Measurements from ENCODE around the gene MESP1. TPM values are rescaled to one million over a fixed set of nuclear protein-coding genes. Genes with fewer than 3 reads are reported as not detected.
"Not testable (repeated sequence)": the region's sequence is repeated elsewhere in the genome, so short reads cannot be mapped to it uniquely, and the experiment has no call there.

MESP1 gene
- polyA plus RNA-seq, 1 experiment: 0.49 TPM

DNA sequence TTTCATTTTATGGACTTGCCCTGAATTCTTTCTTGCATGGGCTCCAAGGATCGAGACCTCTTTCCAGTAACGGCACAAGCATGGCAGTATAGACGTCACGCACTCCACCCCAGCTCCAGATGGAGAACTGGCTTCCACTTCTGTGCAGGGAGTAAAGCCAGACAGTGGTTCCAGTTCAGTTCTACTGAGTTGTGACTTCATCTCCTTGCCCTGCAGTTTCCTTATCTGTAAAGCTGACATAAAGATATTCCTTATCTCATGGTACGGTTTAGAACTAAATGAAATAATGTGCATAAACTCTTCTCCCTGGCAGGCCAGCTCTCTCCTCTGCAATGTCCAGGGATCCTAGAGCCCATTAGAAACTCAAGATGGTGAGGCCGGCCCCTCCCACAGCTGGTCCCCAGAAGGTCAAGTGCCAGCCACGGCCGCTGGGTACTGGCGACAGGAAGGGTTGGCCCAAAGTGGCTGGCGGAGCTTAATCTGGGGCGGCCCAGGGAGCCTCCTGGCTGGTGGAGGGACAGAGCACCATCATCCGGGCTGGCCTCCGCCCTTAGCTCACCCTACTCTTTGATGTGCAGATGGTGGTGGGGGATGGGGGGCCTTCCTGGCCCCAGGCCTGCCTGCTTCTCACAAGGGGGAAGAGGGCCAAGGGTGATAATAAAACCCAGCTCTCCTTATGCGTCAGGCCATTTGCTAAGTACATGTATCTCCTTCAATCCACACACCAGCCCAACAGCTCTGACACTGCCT lies 32.2 kb upstream of the MESP1 start:
- TF ChIP-seq, protein P1, sequence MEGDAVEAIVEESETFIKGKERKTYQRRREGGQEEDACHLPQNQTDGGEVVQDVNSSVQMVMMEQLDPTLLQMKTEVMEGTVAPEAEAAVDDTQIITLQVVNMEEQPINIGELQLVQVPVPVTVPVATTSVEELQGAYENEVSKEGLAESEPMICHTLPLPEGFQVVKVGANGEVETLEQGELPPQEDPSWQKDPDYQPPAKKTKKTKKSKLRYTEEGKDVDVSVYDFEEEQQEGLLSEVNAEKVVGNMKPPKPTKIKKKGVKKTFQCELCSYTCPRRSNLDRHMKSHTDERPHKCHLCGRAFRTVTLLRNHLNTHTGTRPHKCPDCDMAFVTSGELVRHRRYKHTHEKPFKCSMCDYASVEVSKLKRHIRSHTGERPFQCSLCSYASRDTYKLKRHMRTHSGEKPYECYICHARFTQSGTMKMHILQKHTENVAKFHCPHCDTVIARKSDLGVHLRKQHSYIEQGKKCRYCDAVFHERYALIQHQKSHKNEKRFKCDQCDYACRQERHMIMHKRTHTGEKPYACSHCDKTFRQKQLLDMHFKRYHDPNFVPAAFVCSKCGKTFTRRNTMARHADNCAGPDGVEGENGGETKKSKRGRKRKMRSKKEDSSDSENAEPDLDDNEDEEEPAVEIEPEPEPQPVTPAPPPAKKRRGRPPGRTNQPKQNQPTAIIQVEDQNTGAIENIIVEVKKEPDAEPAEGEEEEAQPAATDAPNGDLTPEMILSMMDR (IDR thresholded peaks at IDR 0.05; ENCODE audit: insufficient read depth, low read depth, low read length): no peak
- ChIA-PET POLR2A (no interaction called here), CTCF (interaction anchor here (0.6 to 2.8 kb wide), 9 partner anchors 10 to 105 kb away, joined by 3 to 11 read pairs (median 4); no protein-coding TSS in a partner anchor)
- Histone ChIP-seq H3K4me3 (ENCODE audit: low read depth, low read length) (no peak overlapping the region), H3K36me3 (ENCODE audit: control insufficient read depth, insufficient read depth, low read length) (peaks cover 5% of the 10 kb centered on the region), H3K27me3 (ENCODE audit: control insufficient read depth, insufficient read depth, low read length) (no peaks in the 10 kb centered on the region)
- no peak for DNase-seq (ENCODE audit: low read depth)

DNA sequence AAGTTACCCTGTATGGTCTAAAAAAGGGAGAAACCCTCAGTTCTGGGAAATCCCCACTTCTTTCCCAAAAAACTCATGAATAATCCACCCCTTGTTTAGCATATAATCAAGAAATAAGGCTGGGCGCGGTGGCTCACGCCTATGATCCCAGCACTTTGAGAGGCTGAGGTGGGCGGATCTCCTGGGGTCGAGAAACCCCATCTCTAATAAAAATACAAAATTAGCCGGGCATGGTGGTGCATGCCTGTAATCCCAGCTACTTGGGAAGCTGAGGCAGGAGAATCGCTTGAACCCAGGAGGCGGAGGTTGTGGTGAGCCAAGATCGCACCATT lies 31.5 kb upstream of the MESP1 start:
- CTCF ChIA-PET: interaction anchor here (0.6 to 2.8 kb wide), 5 partner anchors 12 to 106 kb away, joined by 3 to 11 read pairs (median 6); no protein-coding TSS in a partner anchor
- DNase-seq (ENCODE audit: low read depth); H3K36me3 ChIP-seq (ENCODE audit: control insufficient read depth, insufficient read depth, low read length); H3K27me3 ChIP-seq (ENCODE audit: control insufficient read depth, insufficient read depth, low read length); POLR2A ChIA-PET; H3K4me3 ChIP-seq (ENCODE audit: low read depth, low read length): not testable (repeated sequence)

DNA sequence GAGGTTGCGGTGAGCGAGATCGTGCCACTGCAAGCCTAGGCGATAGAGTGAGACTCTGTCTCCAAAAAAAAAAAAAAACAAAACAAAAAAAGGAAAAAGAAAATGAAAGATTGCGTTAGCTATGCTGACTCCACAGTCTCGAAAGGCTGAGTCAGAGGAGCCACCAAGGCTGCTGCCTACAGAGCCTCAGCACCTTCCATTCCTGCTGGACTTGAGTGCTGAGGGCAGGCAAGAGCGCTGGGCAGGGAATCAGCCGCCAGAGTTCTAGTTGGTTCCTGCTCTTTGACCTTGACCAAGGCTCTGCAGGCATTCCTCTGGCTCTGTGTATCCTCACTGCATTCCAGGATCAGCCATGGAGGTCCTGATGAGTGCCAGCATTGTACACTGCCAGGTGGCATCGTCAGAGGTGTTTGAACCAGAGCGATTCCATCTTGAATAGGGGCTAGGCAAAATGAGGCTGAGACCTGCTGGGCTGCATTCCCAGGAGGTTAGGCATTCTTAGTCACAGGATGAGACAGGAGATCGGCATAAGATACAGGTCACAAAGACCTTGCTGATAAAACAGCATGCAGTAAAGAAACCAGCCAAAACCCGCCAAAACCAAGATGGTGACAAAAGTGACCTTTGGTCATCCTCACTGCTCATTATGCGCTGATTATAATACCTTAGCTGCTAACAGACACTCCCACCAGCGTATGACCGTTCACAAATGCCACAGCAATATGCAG lies 31.0 kb upstream of the MESP1 start:
- TF ChIP-seq, protein P1 (IDR thresholded peaks at IDR 0.05; ENCODE audit: insufficient read depth, low read depth, low read length): no peak
- H3K36me3 ChIP-seq (ENCODE audit: control insufficient read depth, insufficient read depth, low read length): peaks cover 4% of the 10 kb centered on the region
- no peak overlapping the region for H3K4me3 ChIP-seq (ENCODE audit: low read depth, low read length)
- H3K27me3 ChIP-seq (ENCODE audit: control insufficient read depth, insufficient read depth, low read length): no peaks in the 10 kb centered on the region
- ChIA-PET CTCF (interaction anchor here (1.4 to 2.8 kb wide), 4 partner anchors 12 to 93 kb away, joined by 6 to 11 read pairs (median 8); no protein-coding TSS in a partner anchor), POLR2A (no interaction called here)
- no peak for DNase-seq (ENCODE audit: low read depth)

DNA sequence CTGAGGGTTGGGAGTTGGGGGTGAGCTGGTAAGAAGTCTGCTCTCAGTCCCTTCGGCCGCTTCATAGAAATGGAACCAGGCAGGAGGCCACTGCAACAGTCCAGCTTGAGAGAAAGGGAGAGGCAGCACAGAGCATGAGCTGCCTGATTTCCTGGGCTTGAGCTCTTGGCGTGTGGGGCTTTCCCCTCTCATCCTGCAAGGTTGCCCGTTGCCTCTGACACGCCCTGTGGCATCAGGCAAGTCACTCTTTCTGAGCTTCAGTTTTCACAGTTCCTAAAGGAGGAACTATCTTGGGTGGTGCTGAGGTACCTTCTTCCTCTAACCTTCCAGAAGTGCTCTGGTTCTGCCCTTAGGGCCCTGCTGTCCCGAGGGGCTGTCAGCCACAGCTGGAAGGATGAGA lies 30.0 kb upstream of the MESP1 start:
- DNase-seq (ENCODE audit: low read depth): no peak
- CTCF ChIA-PET: interaction anchor here (0.6 to 2.8 kb wide), 4 partner anchors 11 to 39 kb away, joined by 5 to 6 read pairs (median 6); no protein-coding TSS in a partner anchor

DNA sequence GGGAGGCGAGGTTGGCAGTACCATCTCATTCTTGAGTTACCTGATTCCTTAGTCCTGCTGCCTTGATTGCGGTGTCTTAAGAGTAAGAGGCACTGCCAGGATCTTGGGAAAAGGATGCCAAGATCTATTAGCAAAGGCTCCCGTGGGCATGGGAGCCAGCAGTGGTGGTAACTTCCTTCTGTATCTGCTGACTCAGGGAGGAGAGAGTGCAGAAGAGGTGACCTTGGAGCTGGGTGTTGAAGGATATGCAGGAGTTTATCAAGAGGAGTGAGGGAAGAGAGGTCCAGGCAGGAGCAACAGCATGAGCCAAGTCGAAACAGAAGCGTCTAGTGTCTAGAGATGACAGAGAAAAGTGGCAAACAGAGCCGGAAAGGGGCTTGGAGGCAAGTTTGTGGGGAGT lies 29.6 kb upstream of the MESP1 start:
- DNase-seq (ENCODE audit: low read depth): no peak
- TF ChIP-seq, protein P1 (IDR thresholded peaks at IDR 0.05; ENCODE audit: insufficient read depth, low read depth, low read length): no peak
- CTCF ChIA-PET: interaction anchor here (0.6 to 2.0 kb wide), 3 partner anchors 14 to 40 kb away, joined by 5 to 6 read pairs (median 5); no protein-coding TSS in a partner anchor

More for the DNA sequence above, 30.0 kb upstream of the MESP1 start:
- Histone ChIP-seq H3K36me3 (ENCODE audit: control insufficient read depth, insufficient read depth, low read length) (peaks cover 4% of the 10 kb centered on the region), H3K27me3 (ENCODE audit: control insufficient read depth, insufficient read depth, low read length) (no peaks in the 10 kb centered on the region), H3K4me3 (ENCODE audit: low read depth, low read length) (no peak overlapping the region)
- POLR2A ChIA-PET: no interaction called here
- TF ChIP-seq, protein P1 (IDR thresholded peaks at IDR 0.05; ENCODE audit: insufficient read depth, low read depth, low read length): no peak

More for the DNA sequence above, 29.6 kb upstream of the MESP1 start:
- POLR2A ChIA-PET: no interaction called here
- no peak overlapping the region for H3K4me3 ChIP-seq (ENCODE audit: low read depth, low read length)
- peaks cover 4% of the 10 kb centered on the region for H3K36me3 ChIP-seq (ENCODE audit: control insufficient read depth, insufficient read depth, low read length)
- no peaks in the 10 kb centered on the region for H3K27me3 ChIP-seq (ENCODE audit: control insufficient read depth, insufficient read depth, low read length)

Data from BJ (cell line).